H9 (cell line): ENCODE measurements around the gene CD226. TPM values are rescaled to one million over a fixed set of nuclear protein-coding genes. Genes with fewer than 3 reads are reported as not detected.

ENCODE experiments used
- DNase-seq: peaks from one replicate; pipeline ENCODE4 v3.0.0-alpha.2; 2017
- H2AFZ ChIP-seq: one replicate; pipeline ENCODE4 v1.6.1; 2013; ENCODE audit warnings: mild to moderate bottlenecking, low read length, control low read depth, moderate library complexity
- H2AK5ac ChIP-seq: 2 replicates; pipeline ENCODE4 v1.6.1; 2013; ENCODE audit warnings: low read length, control low read depth, mixed read lengths; ENCODE audit not compliant: insufficient read length
- H2BK120ac ChIP-seq: one replicate; pipeline ENCODE4 v1.6.1; 2013; ENCODE audit warnings: low read depth, mild to moderate bottlenecking, low read length, control low read depth, inconsistent platforms; ENCODE audit not compliant: poor library complexity, severe bottlenecking
- H2BK12ac ChIP-seq: 2 replicates; pipeline ENCODE4 v1.6.1; 2013; ENCODE audit warnings: low read length, control low read depth, mixed read lengths, low read depth; ENCODE audit not compliant: insufficient read length
- H2BK15ac ChIP-seq: 2 replicates; pipeline ENCODE4 v1.6.1; 2013; ENCODE audit warnings: low read depth, low read length, control low read depth
- H2BK20ac ChIP-seq: one replicate; pipeline ENCODE4 v1.6.1; 2013; ENCODE audit warnings: low read depth, mild to moderate bottlenecking, low read length, control low read depth, inconsistent platforms; ENCODE audit not compliant: poor library complexity, severe bottlenecking
- H2BK5ac ChIP-seq: 2 replicates; pipeline ENCODE4 v1.6.1; 2013; ENCODE audit warnings: low read length, control low read depth, mixed read lengths; ENCODE audit not compliant: insufficient read length
- H3K14ac ChIP-seq: 2 replicates; pipeline ENCODE4 v1.6.1; 2013; ENCODE audit warnings: low read length, control low read depth; ENCODE audit not compliant: insufficient read depth
- H3K18ac ChIP-seq: 2 replicates; pipeline ENCODE4 v1.6.1; 2013; ENCODE audit warnings: low read depth, mild to moderate bottlenecking, mixed read lengths, low read length, control low read depth; ENCODE audit not compliant: insufficient read length
- H3K23ac ChIP-seq: 2 replicates; pipeline ENCODE4 v1.6.1; 2013; ENCODE audit warnings: low read length, control low read depth, mixed read lengths, low read depth; ENCODE audit not compliant: insufficient read length
- H3K23me2 ChIP-seq: 2 replicates; pipeline ENCODE4 v1.6.1; 2013; ENCODE audit warnings: low read depth, mild to moderate bottlenecking, mixed read lengths, low read length, control low read depth; ENCODE audit not compliant: insufficient read length, poor library complexity, severe bottlenecking
- H3K27ac ChIP-seq: 2 replicates; pipeline ENCODE4 v1.5.1; 2013; ENCODE audit warnings: low read length, control low read depth, mixed read lengths, low read depth; ENCODE audit not compliant: insufficient read length
- H3K27me3 ChIP-seq: 2 replicates; pipeline ENCODE4 v1.6.1; 2013; ENCODE audit warnings: low read length, control low read depth, inconsistent platforms; ENCODE audit not compliant: insufficient read depth
- H3K4ac ChIP-seq: 2 replicates; pipeline ENCODE4 v1.6.1; 2013; ENCODE audit warnings: low read depth, mild to moderate bottlenecking, control low read depth, inconsistent platforms, low read length, moderate library complexity
- H3K4me1 ChIP-seq: 2 replicates; pipeline ENCODE4 v1.6.1; 2013; ENCODE audit warnings: low read length, control low read depth, inconsistent platforms; ENCODE audit not compliant: insufficient read depth
- H3K4me2 ChIP-seq: 2 replicates; pipeline ENCODE4 v1.6.1; 2013; ENCODE audit warnings: low read length, control low read depth, mixed read lengths; ENCODE audit not compliant: insufficient read length, insufficient read depth
- H3K56ac ChIP-seq: 2 replicates; pipeline ENCODE4 v1.6.1; 2013; ENCODE audit warnings: low read depth, mild to moderate bottlenecking, mixed read lengths, low read length, control low read depth; ENCODE audit not compliant: insufficient read length
- H3K79me1 ChIP-seq: 2 replicates; pipeline ENCODE4 v1.6.1; 2013; ENCODE audit warnings: low read depth, mild to moderate bottlenecking, moderate library complexity, low read length, control low read depth, inconsistent platforms; ENCODE audit not compliant: insufficient read depth, poor library complexity, severe bottlenecking
- H3K79me2 ChIP-seq: 2 replicates; pipeline ENCODE4 v1.6.1; 2013; ENCODE audit warnings: low read length, control low read depth, inconsistent platforms; ENCODE audit not compliant: insufficient read depth
- H3K9ac ChIP-seq: 2 replicates; pipeline ENCODE4 v1.6.1; 2013; ENCODE audit warnings: low read length, control low read depth, mixed read lengths; ENCODE audit not compliant: insufficient read length; ENCODE audit errors: extremely low read depth
- H3K9me3 ChIP-seq: one replicate; pipeline ENCODE4 v1.6.1; 2013; ENCODE audit warnings: low read depth, low read length, inconsistent platforms; ENCODE audit not compliant: control insufficient read depth
- H3T11ph ChIP-seq: one replicate; pipeline ENCODE4 v1.6.1; 2013; ENCODE audit warnings: mild to moderate bottlenecking, low read length, control low read depth, inconsistent platforms
- H4K20me1 ChIP-seq: one replicate; pipeline ENCODE4 v1.6.1; 2013; ENCODE audit not compliant: control insufficient read depth, insufficient read length, insufficient read depth
- H4K5ac ChIP-seq: 2 replicates; pipeline ENCODE4 v1.6.1; 2013; ENCODE audit warnings: low read depth, mild to moderate bottlenecking, mixed read lengths, low read length, control low read depth; ENCODE audit not compliant: insufficient read length
- H4K8ac ChIP-seq: replicated peaks from 2 replicates; pipeline ENCODE4 v1.6.1; 2013; ENCODE audit warnings: low read length, control low read depth, mixed read lengths, low read depth; ENCODE audit not compliant: insufficient read length
- H4K91ac ChIP-seq: 2 replicates; pipeline ENCODE4 v1.6.1; 2013; ENCODE audit warnings: low read depth, mild to moderate bottlenecking, moderate library complexity, mixed read lengths, low read length, control low read depth; ENCODE audit not compliant: insufficient read length
- H3K27ac Mint-ChIP-seq, 3 experiments: 2 replicates in 2 of 3; 3 replicates in 1 of 3; pipeline ENCODE4 v1.8.0; 2020 to 2021; ENCODE audit warnings: mixed read lengths in 3 of 3, mild to moderate bottlenecking in 1 of 3, moderate library complexity in 1 of 3
- H3K27me3 Mint-ChIP-seq: 2 replicates; pipeline ENCODE4 v1.8.0; 2021; ENCODE audit warnings: low read depth, mild to moderate bottlenecking, moderate library complexity, mixed read lengths
- H3K36me3 Mint-ChIP-seq, 3 experiments: 2 replicates in 2 of 3; 3 replicates in 1 of 3; pipeline ENCODE4 v1.8.0; 2020 to 2021; ENCODE audit warnings: low read depth in 3 of 3, mixed read lengths in 3 of 3; ENCODE audit not compliant: insufficient read depth in 1 of 3
- H3K4me1 Mint-ChIP-seq, 2 experiments: 2 replicates each; pipeline ENCODE4 v1.8.0; 2020; ENCODE audit warnings: mixed read lengths in 2 of 2
- H3K4me3 Mint-ChIP-seq, 2 experiments: 2 replicates in 1 of 2; 3 replicates in 1 of 2; pipeline ENCODE4 v1.8.0; 2020 to 2021; ENCODE audit warnings: mild to moderate bottlenecking in 2 of 2, mixed read lengths in 2 of 2, moderate library complexity in 1 of 2
- H3K9me3 Mint-ChIP-seq, 2 experiments: 2 replicates in 1 of 2; 3 replicates in 1 of 2; pipeline ENCODE4 v1.8.0; 2020; ENCODE audit warnings: mild to moderate bottlenecking in 2 of 2, mixed read lengths in 2 of 2, moderate library complexity in 1 of 2
- WGBS: extraction: QIAGEN DNeasy Blood & Tissue Kit; methylation state at CpG from one replicate; pipeline ENCODE4 v1.1.7; 2013; ENCODE audit warnings: missing lambda C conversion rate, low lambda C conversion rate, mixed read lengths; ENCODE audit not compliant: insufficient read length; ENCODE audit errors: extremely low coverage; 5-methylcytosine and 5-hydroxymethylcytosine counted together
- total RNA-seq: library from RNA; stranded (reverse); gene quantifications from 2 replicates; pipeline ENCODE4 v1.2.1, GENCODE V29; 2021
- TF ChIP-seq, protein P1 (sequence below): fragments of 200-600 bp; sonication (generic); conservative IDR thresholded peaks from 3 replicates; pipeline ENCODE4 v1.8.0; 2021; ENCODE audit warnings: antibody characterized with exemption, mild to moderate bottlenecking

CD226 gene
- total RNA-seq, 1 experiment from 2014 or later, result not detected

DNA sequence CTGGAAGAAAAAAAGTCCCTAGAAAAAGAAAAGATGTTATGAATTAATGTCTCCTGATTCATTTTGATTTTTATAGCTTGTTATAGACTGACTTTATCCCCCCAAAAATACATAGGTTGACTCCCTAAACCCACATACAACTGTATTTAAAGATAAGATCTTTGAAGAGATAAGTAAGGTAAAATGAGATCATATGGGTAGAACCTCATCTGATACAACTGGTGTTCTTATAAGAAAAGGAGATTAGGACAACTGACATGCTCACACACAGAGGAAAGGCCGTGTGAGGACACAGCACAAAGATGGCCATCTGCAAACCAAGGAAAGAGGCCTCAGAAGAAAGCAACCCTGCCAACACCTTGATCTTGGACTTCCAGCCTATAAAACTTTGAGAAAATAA, 117.5 kb downstream of the CD226 start:
- Histone ChIP-seq H3K23me2 (no peaks in the 10 kb centered on the region), H2AFZ (no peak overlapping the region), H3K14ac (no peak overlapping the region), H2BK20ac (no peak overlapping the region), H4K5ac (no peak overlapping the region), H3K4me1 (no peaks in the 10 kb centered on the region), H3K27me3 (no peaks in the 10 kb centered on the region), H3K9ac (no peak overlapping the region), H4K20me1 (no peaks in the 10 kb centered on the region), H4K8ac (no peak overlapping the region), H3K23ac (no peak overlapping the region), H4K91ac (no peak overlapping the region), H3K4ac (no peak overlapping the region), H3K56ac (no peak overlapping the region), H3K79me2 (no peaks in the 10 kb centered on the region), H2BK5ac (no peak overlapping the region), H3K18ac (no peak overlapping the region), H3K4me2 (no peak overlapping the region), H3K79me1 (no peaks in the 10 kb centered on the region), H3K9me3 (no peaks in the 10 kb centered on the region), H2AK5ac (no peak overlapping the region), H2BK15ac (no peak overlapping the region), H2BK12ac (no peak overlapping the region), H3T11ph (no peak overlapping the region), H3K27ac (no peak overlapping the region), H2BK120ac (no peak overlapping the region)
- no peak overlapping the region for H3K27ac Mint-ChIP-seq
- no peaks in the 10 kb centered on the region for H3K27me3 Mint-ChIP-seq
- no CpG with 5 or more reads among the region's 1 CpG for WGBS
- H3K4me3 Mint-ChIP-seq, result no peak overlapping the region
- H3K4me1 Mint-ChIP-seq, result peaks cover 0 to 3% of the 10 kb centered on the region in 2 experiments; a peak in 1 of 4 replicates
- TF ChIP-seq, protein P1, sequence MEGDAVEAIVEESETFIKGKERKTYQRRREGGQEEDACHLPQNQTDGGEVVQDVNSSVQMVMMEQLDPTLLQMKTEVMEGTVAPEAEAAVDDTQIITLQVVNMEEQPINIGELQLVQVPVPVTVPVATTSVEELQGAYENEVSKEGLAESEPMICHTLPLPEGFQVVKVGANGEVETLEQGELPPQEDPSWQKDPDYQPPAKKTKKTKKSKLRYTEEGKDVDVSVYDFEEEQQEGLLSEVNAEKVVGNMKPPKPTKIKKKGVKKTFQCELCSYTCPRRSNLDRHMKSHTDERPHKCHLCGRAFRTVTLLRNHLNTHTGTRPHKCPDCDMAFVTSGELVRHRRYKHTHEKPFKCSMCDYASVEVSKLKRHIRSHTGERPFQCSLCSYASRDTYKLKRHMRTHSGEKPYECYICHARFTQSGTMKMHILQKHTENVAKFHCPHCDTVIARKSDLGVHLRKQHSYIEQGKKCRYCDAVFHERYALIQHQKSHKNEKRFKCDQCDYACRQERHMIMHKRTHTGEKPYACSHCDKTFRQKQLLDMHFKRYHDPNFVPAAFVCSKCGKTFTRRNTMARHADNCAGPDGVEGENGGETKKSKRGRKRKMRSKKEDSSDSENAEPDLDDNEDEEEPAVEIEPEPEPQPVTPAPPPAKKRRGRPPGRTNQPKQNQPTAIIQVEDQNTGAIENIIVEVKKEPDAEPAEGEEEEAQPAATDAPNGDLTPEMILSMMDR, result no peak
- DNase-seq, result no peak
- H3K36me3 Mint-ChIP-seq, result no peaks in the 10 kb centered on the region
- no peaks in the 10 kb centered on the region; a peak in 1 of 5 replicates for H3K9me3 Mint-ChIP-seq
